ENCODE data around the gene WIPF3. TPM values are rescaled to one million over a fixed set of nuclear protein-coding genes. Genes with fewer than 3 reads are reported as not detected.

Gene WIPF3
- total RNA-seq, 1 donor from 2014 or later: 1.5 TPM

- Mint-ChIP-seq H3K4me3 (ENCODE audit: unreplicated experiment) (no peak overlapping the region), H3K27me3 (ENCODE audit: unreplicated experiment) (no peaks in the 10 kb centered on the region), H3K27ac (ENCODE audit: unreplicated experiment) (no peak overlapping the region), H3K9me3 (ENCODE audit: unreplicated experiment) (no peaks in the 10 kb centered on the region), H3K4me1 (ENCODE audit: unreplicated experiment) (no peaks in the 10 kb centered on the region), H3K36me3 (ENCODE audit: low read depth, unreplicated experiment) (no peaks in the 10 kb centered on the region)
- DNase-seq (ENCODE audit: low spot score): no peak
- no peak for TF ChIP-seq CTCF (IDR thresholded peaks at IDR 0.05; ENCODE audit: unreplicated experiment)
Observed at GRCh38 chr7:29826530-29826822, 20.2 kb downstream of the WIPF3 start.

DNA sequence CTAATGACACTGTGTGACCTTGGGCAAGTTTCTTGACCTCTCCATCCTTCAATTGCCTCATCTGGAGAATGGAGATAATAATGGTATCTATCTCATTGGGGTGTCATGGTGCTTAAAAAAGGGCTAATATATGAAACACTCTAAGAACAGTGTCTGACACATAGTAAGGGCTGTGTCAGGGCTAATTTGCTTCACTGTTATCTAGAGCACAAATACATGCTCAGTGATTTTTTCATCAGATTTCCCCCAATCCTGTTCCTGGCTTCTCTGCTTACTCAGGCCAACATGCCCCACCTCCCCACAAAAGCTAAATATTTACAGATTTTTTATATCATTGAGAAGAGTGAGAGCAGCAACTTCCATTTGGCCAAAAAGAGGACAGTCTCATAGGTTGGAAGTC is 20.6 kb downstream of the WIPF3 start:
- Mint-ChIP-seq H3K4me1 (ENCODE audit: unreplicated experiment) (no peaks in the 10 kb centered on the region), H3K4me3 (ENCODE audit: unreplicated experiment) (no peak overlapping the region), H3K9me3 (ENCODE audit: unreplicated experiment) (no peaks in the 10 kb centered on the region), H3K27me3 (ENCODE audit: unreplicated experiment) (no peaks in the 10 kb centered on the region), H3K27ac (ENCODE audit: unreplicated experiment) (no peak overlapping the region), H3K36me3 (ENCODE audit: low read depth, unreplicated experiment) (no peaks in the 10 kb centered on the region)
- DNase-seq (ENCODE audit: low spot score): no peak
- TF ChIP-seq CTCF (IDR thresholded peaks at IDR 0.05; ENCODE audit: unreplicated experiment): no peak

DNA sequence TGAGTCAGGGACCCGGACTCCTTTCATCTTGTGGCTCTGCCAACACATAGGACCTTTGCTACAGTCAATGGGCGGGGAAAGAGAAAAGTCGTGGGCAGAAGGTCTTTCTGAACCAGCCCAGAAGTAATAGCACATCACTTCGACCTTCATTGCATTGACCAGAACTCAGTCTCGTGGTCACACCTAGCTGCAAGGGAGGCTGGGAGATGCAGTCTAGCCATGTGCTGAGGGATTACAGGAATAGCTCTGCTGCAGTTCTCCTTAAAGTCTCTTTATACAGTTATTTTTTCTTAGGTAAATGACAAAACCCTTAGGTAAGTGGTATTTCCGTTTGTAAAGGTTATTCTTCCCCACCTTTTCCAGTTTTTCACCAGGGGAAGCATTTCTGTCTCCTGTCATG is 25.4 kb downstream of the WIPF3 start:
- TF ChIP-seq CTCF (IDR thresholded peaks at IDR 0.05; ENCODE audit: unreplicated experiment): no peak
- no peaks in the 10 kb centered on the region for H3K27me3 Mint-ChIP-seq (ENCODE audit: unreplicated experiment)
- H3K9me3 Mint-ChIP-seq (ENCODE audit: unreplicated experiment): no peaks in the 10 kb centered on the region
- no peak overlapping the region for H3K27ac Mint-ChIP-seq (ENCODE audit: unreplicated experiment)
- H3K4me1 Mint-ChIP-seq (ENCODE audit: unreplicated experiment): no peaks in the 10 kb centered on the region
- no peak for DNase-seq (ENCODE audit: low spot score)
- no peak overlapping the region for H3K4me3 Mint-ChIP-seq (ENCODE audit: unreplicated experiment)
- no peaks in the 10 kb centered on the region for H3K36me3 Mint-ChIP-seq (ENCODE audit: low read depth, unreplicated experiment)

GRCh38 chr7:29833929-29834328 is 27.6 kb downstream of the WIPF3 start:
- no peaks in the 10 kb centered on the region for H3K36me3 Mint-ChIP-seq (ENCODE audit: low read depth, unreplicated experiment)
- H3K4me3 Mint-ChIP-seq (ENCODE audit: unreplicated experiment): no peak overlapping the region
- H3K27ac Mint-ChIP-seq (ENCODE audit: unreplicated experiment): no peak overlapping the region
- DNase-seq (ENCODE audit: low spot score): no peak
- no peaks in the 10 kb centered on the region for H3K9me3 Mint-ChIP-seq (ENCODE audit: unreplicated experiment)
- no peaks in the 10 kb centered on the region for H3K4me1 Mint-ChIP-seq (ENCODE audit: unreplicated experiment)
- H3K27me3 Mint-ChIP-seq (ENCODE audit: unreplicated experiment): no peaks in the 10 kb centered on the region
- TF ChIP-seq CTCF (IDR thresholded peaks at IDR 0.05; ENCODE audit: unreplicated experiment): no peak

DNA sequence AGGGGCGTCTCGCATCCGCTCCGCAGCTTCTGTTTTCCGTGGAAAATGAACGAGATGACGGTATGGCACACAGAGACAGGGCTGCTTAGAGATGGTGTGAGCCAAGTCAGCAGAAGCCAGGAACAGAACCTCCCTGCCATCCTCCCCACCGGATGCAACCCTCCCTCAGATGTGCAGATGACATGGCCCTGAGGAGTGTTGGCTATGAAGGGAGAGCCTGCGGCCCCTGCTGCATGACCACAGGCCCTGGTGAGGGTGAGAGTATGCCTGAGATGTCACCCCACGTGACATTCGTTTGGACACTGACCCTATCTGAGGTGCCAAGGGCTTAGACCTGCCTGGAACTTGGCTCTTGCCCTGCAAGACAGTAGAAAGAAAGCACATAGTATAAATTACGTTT is 29.4 kb downstream of the WIPF3 start:
- Mint-ChIP-seq H3K4me1 (ENCODE audit: unreplicated experiment) (peaks cover 2% of the 10 kb centered on the region), H3K27ac (ENCODE audit: unreplicated experiment) (no peak overlapping the region), H3K27me3 (ENCODE audit: unreplicated experiment) (peaks cover 1% of the 10 kb centered on the region), H3K36me3 (ENCODE audit: low read depth, unreplicated experiment) (no peaks in the 10 kb centered on the region), H3K4me3 (ENCODE audit: unreplicated experiment) (no peak overlapping the region), H3K9me3 (ENCODE audit: unreplicated experiment) (no peaks in the 10 kb centered on the region)
- TF ChIP-seq CTCF (IDR thresholded peaks at IDR 0.05; ENCODE audit: unreplicated experiment): no peak
- no peak for DNase-seq (ENCODE audit: low spot score)
